BLaER1 (cell line): ENCODE measurements around the gene GNAT3.

Source experiments
- H3K27ac ChIP-seq: shearing (Covaris generic); formaldehyde crosslinking; 2 replicates; pipeline ENCODE4 v1.8.1; 2022
- H3K27me3 ChIP-seq: shearing (Covaris generic); formaldehyde crosslinking; 2 replicates; pipeline ENCODE4 v1.8.1; 2022
- H3K36me3 ChIP-seq: shearing (Covaris generic); formaldehyde crosslinking; 2 replicates; pipeline ENCODE4 v1.8.1; 2022
- H3K4me1 ChIP-seq: shearing (Covaris generic); formaldehyde crosslinking; 2 replicates; pipeline ENCODE4 v1.8.1; 2022
- H3K4me2 ChIP-seq: shearing (Covaris generic); formaldehyde crosslinking; 2 replicates; pipeline ENCODE4 v1.8.1; 2022
- H3K4me3 ChIP-seq: shearing (Covaris generic); formaldehyde crosslinking; 2 replicates; pipeline ENCODE4 v1.8.1; 2022
- H3K9ac ChIP-seq: shearing (Covaris generic); formaldehyde crosslinking; 2 replicates; pipeline ENCODE4 v1.8.1; 2022
- H3K9me3 ChIP-seq: shearing (Covaris generic); formaldehyde crosslinking; 2 replicates; pipeline ENCODE4 v1.8.1; 2022
- H4K20me1 ChIP-seq: shearing (Covaris generic); formaldehyde crosslinking; 2 replicates; pipeline ENCODE4 v1.8.1; 2022
- Cebpa-rat ChIP-seq: shearing (Covaris generic); IDR thresholded peaks from 2 replicates; pipeline ENCODE4 v1.8.1; 2022

The GNAT3 gene

DNA sequence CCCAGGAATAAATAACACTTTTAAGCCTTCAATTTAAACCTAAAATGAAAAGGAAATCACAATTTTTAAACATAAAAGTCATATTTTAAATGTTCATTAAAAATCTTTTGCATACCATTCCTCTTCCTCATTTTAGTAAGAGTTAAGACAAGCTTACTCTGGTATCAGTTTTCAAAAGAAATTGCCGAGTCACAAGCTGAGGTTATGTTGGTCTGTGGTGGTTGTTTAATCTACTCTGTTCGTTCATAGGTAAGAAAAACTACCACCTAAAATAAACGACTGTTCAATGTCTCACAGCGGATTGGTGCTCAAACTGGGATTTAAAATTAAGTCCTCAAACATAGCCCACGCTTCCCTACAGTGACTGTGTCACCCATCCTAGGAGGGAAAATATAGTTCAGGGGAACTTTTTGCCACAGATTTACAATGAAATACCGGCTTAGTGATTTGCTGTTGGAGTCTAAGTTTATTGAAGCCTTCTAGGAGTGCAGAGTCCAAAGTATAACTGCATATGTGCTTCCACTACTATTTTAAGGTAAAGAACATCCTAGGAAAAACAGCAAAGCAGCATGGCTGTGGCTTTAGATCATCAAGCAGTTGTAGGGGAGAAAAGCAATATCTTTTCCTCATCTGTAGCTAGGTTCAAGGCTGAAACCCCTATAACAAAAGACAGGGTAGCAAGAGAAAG, 61.1 kb downstream of the GNAT3 start:
- TF ChIP-seq Cebpa-rat = no peak
- Histone ChIP-seq H3K36me3 (no peaks in the 10 kb centered on the region), H3K4me1 (no peaks in the 10 kb centered on the region), H4K20me1 (no peaks in the 10 kb centered on the region), H3K9me3 (no peaks in the 10 kb centered on the region), H3K9ac (no peak overlapping the region), H3K4me2 (no peak overlapping the region), H3K4me3 (no peak overlapping the region), H3K27me3 (no peaks in the 10 kb centered on the region), H3K27ac (no peak overlapping the region)

DNA sequence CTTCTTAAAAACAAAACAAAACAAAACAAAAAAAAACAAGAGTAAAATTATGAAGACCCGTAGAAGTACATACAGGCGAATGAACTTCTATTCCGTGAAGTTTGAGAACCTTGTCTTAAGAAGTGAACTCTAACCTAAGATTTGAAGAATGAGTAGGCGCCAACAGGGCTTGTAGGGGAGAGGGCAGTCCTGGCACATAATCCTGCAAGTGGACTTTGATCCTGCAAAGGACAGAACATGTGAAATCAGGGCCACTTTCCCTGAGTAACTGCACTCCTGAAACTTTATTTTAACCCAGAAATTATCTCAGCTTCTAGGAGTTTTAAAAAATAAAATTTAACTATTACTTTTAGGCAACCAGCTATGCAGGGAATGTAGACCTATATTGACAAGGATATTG, 62.0 kb downstream of the GNAT3 start:
- TF ChIP-seq Cebpa-rat = no peak
- no peaks in the 10 kb centered on the region for H4K20me1 ChIP-seq
- no peaks in the 10 kb centered on the region for H3K36me3 ChIP-seq
- no peaks in the 10 kb centered on the region for H3K9me3 ChIP-seq
- H3K4me2 ChIP-seq = no peak overlapping the region
- H3K27ac ChIP-seq = no peak overlapping the region
- no peaks in the 10 kb centered on the region for H3K4me1 ChIP-seq
- H3K4me3 ChIP-seq = no peak overlapping the region
- H3K9ac ChIP-seq = no peak overlapping the region
- H3K27me3 ChIP-seq = no peaks in the 10 kb centered on the region

DNA sequence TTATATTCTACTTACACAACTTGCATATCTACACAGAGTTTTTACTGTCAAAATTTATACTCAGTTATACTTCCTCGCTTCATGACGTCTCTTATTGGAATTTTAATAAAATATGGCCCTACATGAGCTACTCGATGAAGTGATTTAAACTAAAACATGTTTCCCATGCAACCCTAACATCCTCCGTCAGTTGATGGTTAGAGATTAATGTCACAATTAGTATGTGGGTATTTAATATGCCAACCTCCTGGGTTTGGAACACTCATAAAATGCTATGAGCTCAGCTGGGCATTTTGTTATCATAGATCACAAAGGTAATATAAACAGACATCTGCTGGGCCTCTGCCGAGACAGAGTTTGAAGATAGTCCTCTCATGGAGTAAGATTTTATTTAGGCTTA, 66.5 kb downstream of the GNAT3 start:
- no peaks in the 10 kb centered on the region for H3K36me3 ChIP-seq
- H3K27ac ChIP-seq = no peak overlapping the region
- H4K20me1 ChIP-seq = no peaks in the 10 kb centered on the region
- no peaks in the 10 kb centered on the region for H3K9me3 ChIP-seq
- no peak overlapping the region for H3K4me3 ChIP-seq
- no peaks in the 10 kb centered on the region for H3K27me3 ChIP-seq
- no peak overlapping the region for H3K4me2 ChIP-seq
- H3K9ac ChIP-seq = no peak overlapping the region
- H3K4me1 ChIP-seq = no peaks in the 10 kb centered on the region
- no peak for TF ChIP-seq Cebpa-rat

DNA sequence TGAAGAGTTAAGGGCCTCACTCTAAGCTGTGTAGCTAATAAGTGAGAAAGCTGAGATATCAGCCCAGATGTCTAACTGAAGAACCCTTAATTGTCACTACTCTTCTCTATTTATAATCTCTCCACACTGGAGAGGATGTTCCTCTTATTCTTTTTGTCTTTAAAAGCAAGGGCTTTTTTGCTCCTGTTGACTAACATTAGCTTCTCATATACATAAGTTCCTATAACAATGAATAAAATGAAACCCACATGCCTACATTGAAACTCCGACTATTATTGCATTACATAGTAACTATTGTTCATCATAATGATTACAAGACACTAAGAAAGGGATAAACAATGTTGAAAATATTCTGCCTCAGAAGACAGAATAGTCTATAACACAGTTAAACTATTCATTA, 67.1 kb downstream of the GNAT3 start:
- Histone ChIP-seq H4K20me1 (no peaks in the 10 kb centered on the region), H3K4me3 (no peak overlapping the region), H3K36me3 (no peaks in the 10 kb centered on the region), H3K4me1 (no peaks in the 10 kb centered on the region), H3K4me2 (no peak overlapping the region), H3K27me3 (no peaks in the 10 kb centered on the region), H3K27ac (no peak overlapping the region), H3K9me3 (no peaks in the 10 kb centered on the region), H3K9ac (no peak overlapping the region)
- TF ChIP-seq Cebpa-rat = no peak

DNA sequence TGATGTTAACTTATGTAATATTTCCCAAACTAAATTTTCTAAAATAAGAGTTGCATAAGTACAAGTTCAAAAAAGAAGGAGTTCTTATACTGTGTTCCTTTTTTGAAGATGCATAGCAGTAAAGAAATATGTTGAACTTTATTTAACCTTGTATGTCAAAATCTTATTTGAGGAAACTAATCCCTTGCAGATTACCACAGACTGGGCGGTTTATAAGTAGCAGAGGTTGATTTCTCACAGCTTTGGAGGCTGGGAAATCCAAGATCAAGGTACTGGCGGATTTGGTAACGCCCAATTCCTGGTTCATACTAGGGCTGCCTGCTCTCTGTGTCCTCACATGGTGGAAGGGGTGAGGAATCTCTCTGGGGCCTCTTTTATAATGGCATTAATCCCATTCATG, 68.5 kb downstream of the GNAT3 start:
- no peak for TF ChIP-seq Cebpa-rat
- no peaks in the 10 kb centered on the region for H3K36me3 ChIP-seq
- H3K4me2 ChIP-seq = no peak overlapping the region
- no peaks in the 10 kb centered on the region for H3K9me3 ChIP-seq
- no peak overlapping the region for H3K9ac ChIP-seq
- H4K20me1 ChIP-seq = no peaks in the 10 kb centered on the region
- no peaks in the 10 kb centered on the region for H3K4me1 ChIP-seq
- no peaks in the 10 kb centered on the region for H3K27me3 ChIP-seq
- H3K4me3 ChIP-seq = no peak overlapping the region
- no peak overlapping the region for H3K27ac ChIP-seq

DNA sequence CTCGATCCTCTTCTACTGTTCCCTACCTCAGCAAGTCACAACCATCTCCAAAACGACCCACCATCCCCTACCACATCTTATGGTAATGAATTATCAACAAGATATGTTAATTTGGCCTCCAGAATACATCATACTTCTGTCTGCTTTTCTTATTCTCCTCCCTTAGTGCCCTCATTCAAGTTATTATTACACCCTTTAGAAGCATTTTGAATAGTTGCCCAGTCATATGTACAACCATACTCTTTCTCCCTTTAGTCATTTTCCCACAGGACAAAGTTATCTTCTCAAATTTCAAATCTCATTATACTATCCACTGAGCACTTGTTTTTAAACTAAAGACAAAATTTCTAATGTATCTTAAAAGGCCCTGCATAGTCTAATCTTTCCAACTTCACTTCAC, 71.0 kb downstream of the GNAT3 start:
- no peak overlapping the region for H3K9ac ChIP-seq
- H3K27ac ChIP-seq = no peak overlapping the region
- H3K36me3 ChIP-seq = no peaks in the 10 kb centered on the region
- no peaks in the 10 kb centered on the region for H3K9me3 ChIP-seq
- TF ChIP-seq Cebpa-rat = no peak
- H3K4me3 ChIP-seq = no peak overlapping the region
- no peaks in the 10 kb centered on the region for H3K4me1 ChIP-seq
- H3K27me3 ChIP-seq = no peaks in the 10 kb centered on the region
- no peaks in the 10 kb centered on the region for H4K20me1 ChIP-seq
- H3K4me2 ChIP-seq = no peak overlapping the region

DNA sequence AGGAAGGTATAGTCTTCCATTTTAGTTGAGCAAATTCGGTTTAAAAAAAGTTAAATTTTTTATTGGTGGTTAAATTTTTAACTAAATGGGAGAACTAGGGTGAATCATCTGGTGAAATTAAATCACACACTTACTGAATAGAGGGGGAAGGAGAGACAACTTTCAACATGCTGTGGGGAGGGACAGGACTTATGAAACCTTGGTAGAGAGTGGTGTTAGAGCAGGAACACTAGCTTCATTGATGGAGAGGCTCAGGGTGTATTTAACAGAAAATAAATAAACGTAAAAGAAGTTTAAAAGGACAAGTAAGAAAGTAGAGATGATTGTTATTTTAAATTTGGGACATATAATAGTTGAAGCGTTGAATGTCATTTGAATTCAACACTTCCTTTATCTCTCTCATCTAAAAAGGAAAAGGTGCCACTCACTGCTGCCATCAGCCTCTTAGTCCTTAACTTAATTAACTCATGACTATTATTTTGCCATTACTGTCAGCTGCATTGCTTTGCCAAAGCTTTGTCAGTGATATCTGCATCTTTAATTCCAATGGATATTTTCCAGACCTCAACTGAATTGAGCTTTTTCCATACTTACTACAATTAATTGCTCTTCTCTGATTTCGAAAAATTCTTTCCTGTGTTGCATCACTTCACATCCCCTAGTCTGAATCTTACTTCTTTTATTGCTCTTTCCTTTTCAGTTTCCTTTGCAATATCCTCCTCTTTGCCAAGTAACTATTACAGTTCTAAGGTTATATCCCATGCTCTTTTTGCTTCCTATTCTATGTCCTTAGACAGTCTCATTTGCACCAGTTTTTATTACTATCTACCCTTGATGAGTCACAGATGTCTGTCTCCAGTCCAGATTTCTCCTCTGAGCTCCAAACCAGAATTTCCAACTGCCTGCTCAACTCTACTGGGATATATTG, 71.7 kb downstream of the GNAT3 start:
- Histone ChIP-seq H3K27ac (no peak overlapping the region), H4K20me1 (no peaks in the 10 kb centered on the region), H3K4me3 (no peak overlapping the region), H3K9ac (no peak overlapping the region), H3K9me3 (no peaks in the 10 kb centered on the region), H3K4me1 (no peaks in the 10 kb centered on the region), H3K36me3 (no peaks in the 10 kb centered on the region), H3K27me3 (no peaks in the 10 kb centered on the region), H3K4me2 (no peak overlapping the region)
- no peak for TF ChIP-seq Cebpa-rat

DNA sequence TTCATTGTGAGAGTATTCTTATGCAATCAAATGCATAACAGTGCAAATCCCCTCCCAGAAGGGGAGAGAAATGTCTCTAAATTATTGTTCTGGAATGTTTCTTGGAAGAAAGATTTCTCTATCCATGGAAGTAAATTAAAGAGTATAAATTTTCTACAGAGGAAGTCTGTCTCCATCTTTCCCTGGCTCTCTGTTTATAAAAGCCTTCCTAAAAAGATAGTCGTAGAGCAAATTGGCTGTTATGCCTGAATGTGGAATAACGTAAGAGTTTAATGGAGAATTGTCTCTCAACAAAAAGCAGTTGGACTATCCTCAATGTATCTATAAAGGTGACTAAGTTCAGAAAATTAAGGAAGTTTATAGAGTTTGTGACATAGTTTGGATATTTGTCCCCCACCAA, 76.3 kb downstream of the GNAT3 start:
- Histone ChIP-seq H3K27ac (no peak overlapping the region), H3K4me2 (no peak overlapping the region), H3K4me1 (no peaks in the 10 kb centered on the region), H3K27me3 (no peaks in the 10 kb centered on the region), H4K20me1 (no peaks in the 10 kb centered on the region), H3K4me3 (no peak overlapping the region), H3K9me3 (peaks cover 5% of the 10 kb centered on the region; the same call in 1 of the 2 replicates), H3K36me3 (no peaks in the 10 kb centered on the region), H3K9ac (no peak overlapping the region)
- TF ChIP-seq Cebpa-rat = no peak

DNA sequence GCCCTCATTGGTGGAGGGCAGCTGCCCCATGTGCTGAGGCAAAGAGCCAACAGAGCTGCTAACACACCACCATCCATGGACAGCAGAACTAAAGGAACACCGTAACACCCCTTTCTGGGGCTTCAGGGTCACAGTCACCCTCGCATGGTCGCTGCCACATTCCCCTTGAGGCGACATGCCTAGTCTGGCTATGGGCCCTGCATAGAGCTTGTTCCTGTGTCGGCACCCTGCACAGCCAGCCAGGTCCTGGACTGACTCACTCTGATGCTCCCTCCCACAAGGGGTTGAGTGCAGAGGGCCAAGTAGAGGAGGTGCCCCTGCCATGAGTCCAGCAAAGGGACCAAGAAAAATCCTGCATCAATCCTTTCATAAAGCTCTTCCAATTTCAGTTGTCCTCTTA, 77.8 kb downstream of the GNAT3 start:
- no peak overlapping the region for H3K4me3 ChIP-seq
- H4K20me1 ChIP-seq = no peaks in the 10 kb centered on the region
- no peaks in the 10 kb centered on the region for H3K4me1 ChIP-seq
- no peak for TF ChIP-seq Cebpa-rat
- no peak overlapping the region for H3K9ac ChIP-seq
- no peak overlapping the region for H3K27ac ChIP-seq
- H3K27me3 ChIP-seq = no peaks in the 10 kb centered on the region
- no peak overlapping the region for H3K4me2 ChIP-seq
- peaks cover 5% of the 10 kb centered on the region; the same call in 1 of the 2 replicates for H3K9me3 ChIP-seq
- no peaks in the 10 kb centered on the region for H3K36me3 ChIP-seq

DNA sequence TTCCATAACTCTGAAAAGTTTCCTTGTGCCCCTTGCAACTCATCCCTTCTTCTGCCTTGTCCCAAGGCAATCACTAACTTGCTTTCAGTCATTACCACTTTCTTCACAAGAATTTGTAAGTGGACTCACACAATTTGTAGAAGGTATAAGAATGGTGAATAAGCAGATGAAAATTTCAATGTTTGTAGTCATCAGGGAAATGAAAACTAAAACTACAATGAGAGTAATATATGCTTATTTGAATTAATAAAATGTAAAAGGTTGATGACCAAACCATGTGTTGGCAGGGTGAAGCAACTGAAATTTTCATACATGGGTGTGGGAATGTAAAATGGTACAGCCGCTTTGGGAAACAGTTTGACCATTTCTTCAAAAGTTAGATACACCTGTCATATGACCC, 79.7 kb downstream of the GNAT3 start:
- Histone ChIP-seq H3K4me2 (no peak overlapping the region), H4K20me1 (no peaks in the 10 kb centered on the region), H3K4me3 (no peak overlapping the region), H3K9me3 (peaks cover 5% of the 10 kb centered on the region; the same call in 1 of the 2 replicates), H3K27me3 (no peaks in the 10 kb centered on the region), H3K9ac (no peak overlapping the region), H3K36me3 (no peaks in the 10 kb centered on the region), H3K27ac (no peak overlapping the region), H3K4me1 (no peaks in the 10 kb centered on the region)
- TF ChIP-seq Cebpa-rat = no peak
